Psoas muscle (tissue), 8 donors: ENCODE results near the gene NR2C2AP. TPM values are rescaled to one million over a fixed set of nuclear protein-coding genes. Genes with fewer than 3 reads are reported as not detected.
A peak's percentile ranks its signal among the peaks of the same experiment; 100 is the strongest.
"Not testable (repeated sequence)": the region's sequence is repeated elsewhere in the genome, so short reads cannot be mapped to it uniquely, and the experiment has no call there.

ENCODE experiments used
- ATAC-seq, 4 donors: fragments of 200-7000 bp; cut with Tn5 transposase; one replicate each; pipeline ENCODE4 v1.9.1; 2020; ENCODE audit warnings: moderate library complexity in 3 of 4, mild to moderate bottlenecking in 2 of 4
- DNase-seq, 2 donors: peaks; one replicate each; pipeline ENCODE4 v3.0.0-alpha.2; 2020
- H3K27ac ChIP-seq: fragments of 200-600 bp; one replicate; pipeline ENCODE4 v1.8.0; 2022
- H3K27me3 ChIP-seq, 3 donors: fragments of 200-600 bp in 1 of 3; one replicate each; pipeline versions ENCODE4 v1.6.1 to v1.8.0; 2013 to 2022; ENCODE audit warnings: low read length in 2 of 3, mild to moderate bottlenecking in 2 of 3, moderate library complexity in 1 of 3; ENCODE audit not compliant: insufficient read depth in 3 of 3
- H3K36me3 ChIP-seq, 2 donors: fragments of 200-600 bp in 1 of 2; one replicate each; pipeline versions ENCODE4 v1.6.1 to v1.8.0; 2013 to 2022; ENCODE audit warnings: low read depth in 1 of 2, mild to moderate bottlenecking in 1 of 2, moderate library complexity in 1 of 2; ENCODE audit not compliant: insufficient read depth in 1 of 2
- H3K4me1 ChIP-seq: fragments of 200-600 bp; one replicate; pipeline ENCODE4 v1.8.0; 2022
- H3K4me3 ChIP-seq: fragments of 200-600 bp; one replicate; pipeline ENCODE4 v1.8.0; 2022; ENCODE audit warnings: mild to moderate bottlenecking
- H3K9me3 ChIP-seq: fragments of 200-600 bp; one replicate; pipeline ENCODE4 v1.8.0; 2022
- WGBS, 3 donors: extraction: QIAGEN DNeasy Blood & Tissue Kit; methylation state at CpG; one replicate each; pipeline versions ENCODE4 v1.1.6 to v1.1.7; 2013; 5-methylcytosine and 5-hydroxymethylcytosine counted together
- intact Hi-C, 2 donors: fragments of 100-400 bp; cut with DNase I; formaldehyde crosslinking; loops; one replicate each; pipeline versions ENCODE4 v1.11.0 to v1.14.2; 2022
- polyA plus RNA-seq, 3 donors: library from polyadenylated mRNA; stranded (reverse); fragments of 200-250 nt; gene quantifications; one replicate each; pipeline ENCODE4 v1.2.3, GENCODE V29; 2013
- total RNA-seq, 4 donors: library from RNA; stranded (reverse); fragmentation: NEBNext Ultra II Directional in 2 of 4; extraction: Animal tissue kit (Norgen Biotek cat#: 25700) in 2 of 4; gene quantifications; one replicate each; pipeline versions ENCODE4 v1.2.1 to v1.2.4, GENCODE V29; 2021 to 2023
- TF ChIP-seq, protein P1 (sequence below): fragments of 200-600 bp; IDR thresholded peaks from one replicate; pipeline ENCODE4 v1.8.0; 2022; ENCODE audit warnings: antibody characterized with exemption
- donor health status: healthy with polysubstance abuse.
- donor health status: DM: no; HTN: no; CAD: no; lungs with moderate emphysema.
- donor health status: Bipolar disorder and iron deficiency.
- donor health status: healthy.
- donor health status: DM: yes; HTN: yes; CAD: no.
- donor health status: DM: no; HTN: no; CAD: no.
- donor health status: DM: no; HTN: no; CAD: no.
- donor health status: DM: yes; HTN: yes; CAD: no.

The NR2C2AP gene
- total and polyA plus RNA-seq, 7 donors, result 7.5 to 44.4 (median 15.8) TPM

DNA sequence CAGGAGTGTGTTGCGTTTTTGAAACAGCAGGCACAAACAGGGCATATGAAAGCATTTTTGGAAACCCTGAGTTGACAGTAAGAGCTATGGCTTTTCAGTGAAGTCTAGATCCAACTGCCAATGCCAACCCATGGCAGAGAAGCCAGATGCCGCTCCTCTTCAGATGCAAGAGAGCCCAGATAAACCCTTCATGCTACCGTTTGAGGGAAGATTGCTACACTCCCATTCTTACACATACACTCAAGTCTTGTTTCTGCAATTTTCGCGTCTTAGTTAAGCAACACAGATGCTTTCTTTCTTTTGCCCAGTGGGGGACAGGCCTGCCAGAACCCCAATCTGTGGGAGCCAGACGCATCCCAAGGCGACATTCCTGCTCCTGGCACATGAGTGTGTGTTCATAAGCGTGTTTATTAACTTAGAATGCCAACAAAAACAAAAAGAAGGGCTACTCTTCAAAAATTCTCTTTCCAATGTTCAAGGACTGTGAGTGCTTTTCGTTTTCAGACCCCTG lies 21.7 kb downstream of the NR2C2AP start:
- no peaks in the 10 kb centered on the region for H3K27me3 ChIP-seq
- TF ChIP-seq, protein P1, sequence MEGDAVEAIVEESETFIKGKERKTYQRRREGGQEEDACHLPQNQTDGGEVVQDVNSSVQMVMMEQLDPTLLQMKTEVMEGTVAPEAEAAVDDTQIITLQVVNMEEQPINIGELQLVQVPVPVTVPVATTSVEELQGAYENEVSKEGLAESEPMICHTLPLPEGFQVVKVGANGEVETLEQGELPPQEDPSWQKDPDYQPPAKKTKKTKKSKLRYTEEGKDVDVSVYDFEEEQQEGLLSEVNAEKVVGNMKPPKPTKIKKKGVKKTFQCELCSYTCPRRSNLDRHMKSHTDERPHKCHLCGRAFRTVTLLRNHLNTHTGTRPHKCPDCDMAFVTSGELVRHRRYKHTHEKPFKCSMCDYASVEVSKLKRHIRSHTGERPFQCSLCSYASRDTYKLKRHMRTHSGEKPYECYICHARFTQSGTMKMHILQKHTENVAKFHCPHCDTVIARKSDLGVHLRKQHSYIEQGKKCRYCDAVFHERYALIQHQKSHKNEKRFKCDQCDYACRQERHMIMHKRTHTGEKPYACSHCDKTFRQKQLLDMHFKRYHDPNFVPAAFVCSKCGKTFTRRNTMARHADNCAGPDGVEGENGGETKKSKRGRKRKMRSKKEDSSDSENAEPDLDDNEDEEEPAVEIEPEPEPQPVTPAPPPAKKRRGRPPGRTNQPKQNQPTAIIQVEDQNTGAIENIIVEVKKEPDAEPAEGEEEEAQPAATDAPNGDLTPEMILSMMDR, result no peak
- H3K4me1 ChIP-seq, result no peaks in the 10 kb centered on the region
- no peaks in the 10 kb centered on the region for H3K9me3 ChIP-seq
- no peak for ATAC-seq
- no peak overlapping the region for H3K4me3 ChIP-seq
- intact Hi-C loops, result no loop called here
- no peak overlapping the region for H3K27ac ChIP-seq
- peaks cover 2 to 53% of the 10 kb centered on the region in 2 donors for H3K36me3 ChIP-seq
- DNase-seq, result no peak
- WGBS, 3 donors, result 86 to 93% (median 91%) methylated on average over 9 of the region's 9 CpGs

DNA sequence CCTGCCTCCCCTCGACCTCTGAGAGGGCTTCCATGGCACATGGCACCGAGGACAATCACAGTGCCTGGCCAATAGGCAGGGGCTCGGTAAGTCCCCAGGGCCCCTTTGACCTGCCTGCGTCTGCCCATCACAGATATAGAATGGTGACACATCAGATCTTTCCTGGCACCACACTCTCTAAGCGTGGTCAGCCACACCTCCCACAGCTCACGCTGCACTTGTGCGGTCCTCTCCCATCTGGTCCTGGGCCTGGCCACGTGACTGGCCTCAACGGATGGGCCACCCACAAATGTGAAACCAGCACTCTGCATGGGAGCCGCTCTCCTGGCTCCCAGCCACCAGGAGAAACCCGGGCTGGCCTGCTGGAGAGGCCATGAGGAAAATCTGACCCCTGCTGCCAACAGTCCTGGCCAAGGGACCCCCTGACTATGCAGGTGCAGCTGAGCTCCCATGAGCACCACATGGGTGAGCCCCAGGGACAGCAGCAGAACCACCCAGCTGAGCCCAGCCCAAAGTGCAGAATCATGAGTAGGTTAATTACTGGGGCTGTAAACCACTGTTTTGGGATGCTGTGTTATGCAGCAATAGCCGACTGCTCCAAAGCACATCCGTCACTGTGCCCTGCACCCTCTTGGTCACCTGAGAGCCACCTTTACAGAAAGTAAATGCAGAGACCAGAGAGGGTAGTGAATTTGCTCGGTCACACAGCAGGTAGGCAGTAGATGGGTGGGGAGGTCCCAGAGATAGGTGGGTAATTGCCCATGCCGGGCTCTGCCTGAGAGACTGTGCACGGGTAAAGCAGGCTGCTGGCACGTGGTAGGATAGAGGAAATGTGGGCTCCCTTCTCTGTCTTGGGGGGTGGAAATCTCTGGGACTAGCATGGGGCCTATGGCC lies 23.4 kb downstream of the NR2C2AP start:
- H3K4me1 ChIP-seq, result no peaks in the 10 kb centered on the region
- TF ChIP-seq, protein P1, result no peak
- no peaks in the 10 kb centered on the region for H3K9me3 ChIP-seq
- H3K36me3 ChIP-seq, result peaks cover 2 to 48% of the 10 kb centered on the region in 2 donors
- no peaks in the 10 kb centered on the region for H3K27me3 ChIP-seq
- no peak overlapping the region for H3K4me3 ChIP-seq
- 75 to 77% (median 77%) methylated on average over 17 of the region's 17 CpGs for WGBS, 3 donors
- DNase-seq, result no peak
- intact Hi-C loops, result loop anchor here in 1 of 2 donors (10.0 kb wide), 1 partner anchor 125 kb away; no protein-coding TSS in a partner anchor
- peak; percentile 20 to 81 (median 65) for ATAC-seq
- no peak overlapping the region for H3K27ac ChIP-seq

DNA sequence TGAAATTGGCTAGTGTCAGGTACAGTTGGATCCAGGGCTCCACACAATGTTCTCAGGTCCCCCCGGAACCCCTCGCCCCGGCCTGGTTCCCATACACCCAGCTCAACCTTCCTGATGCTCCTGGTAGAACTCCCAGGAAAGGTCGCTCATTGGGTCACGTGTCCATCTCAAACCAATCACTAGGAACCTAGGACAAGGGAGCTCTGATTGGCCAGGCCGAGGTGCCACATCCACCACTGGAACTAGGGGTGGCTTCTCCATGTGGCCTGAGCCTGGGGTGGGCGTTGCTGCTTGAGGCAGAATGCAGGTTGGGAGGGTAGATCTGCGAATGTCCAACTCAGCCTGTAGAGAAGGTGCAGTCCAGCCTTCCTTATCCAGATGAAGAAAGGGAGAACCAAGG lies 26.3 kb downstream of the NR2C2AP start:
- 83 to 91% (median 90%) methylated on average over 8 of the region's 8 CpGs for WGBS, 3 donors
- TF ChIP-seq, protein P1, result no peak
- DNase-seq (no peak), ATAC-seq (no peak)
- no peak overlapping the region for H3K4me3 ChIP-seq
- no peak overlapping the region for H3K27ac ChIP-seq
- peaks cover 6% of the 10 kb centered on the region for H3K4me1 ChIP-seq
- no peaks in the 10 kb centered on the region for H3K9me3 ChIP-seq
- no peaks in the 10 kb centered on the region for H3K27me3 ChIP-seq
- H3K36me3 ChIP-seq, result peaks cover under 1 to 30% of the 10 kb centered on the region in 2 donors
- intact Hi-C loops, result loop anchor here in 1 of 2 donors (10.0 kb wide), 1 partner anchor 122 kb away; no protein-coding TSS in a partner anchor

DNA sequence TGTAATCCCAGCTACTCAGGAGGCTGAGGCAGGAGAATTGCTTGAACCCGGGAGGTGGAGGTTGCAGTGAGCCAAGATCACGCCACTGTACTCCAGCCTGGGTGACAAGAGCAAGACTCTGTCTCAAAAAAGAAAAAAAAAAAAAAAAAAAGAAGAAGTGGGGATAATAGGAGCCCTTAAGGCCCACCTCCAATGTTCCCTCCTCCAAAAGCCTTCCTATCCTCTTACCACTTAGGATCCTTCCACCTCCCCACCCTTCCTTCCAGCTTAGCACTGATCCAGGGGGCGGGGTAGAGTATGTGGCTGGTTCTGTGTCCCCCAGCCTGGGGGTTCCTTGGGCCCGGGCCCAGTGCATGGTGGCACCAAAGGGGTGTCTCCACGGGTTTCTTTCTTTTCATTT lies 30.0 kb downstream of the NR2C2AP start:
- H3K9me3 ChIP-seq, H3K27ac ChIP-seq, DNase-seq, H3K4me3 ChIP-seq, H3K36me3 ChIP-seq, H3K27me3 ChIP-seq, ATAC-seq: not testable (repeated sequence)
- intact Hi-C loops, result loop anchor here in 1 of 2 donors (10.0 kb wide), 1 partner anchor 118 kb away; no protein-coding TSS in a partner anchor
- peaks cover 19% of the 10 kb centered on the region for H3K4me1 ChIP-seq
- 82 to 91% (median 88%) methylated on average over 5 of the region's 5 CpGs for WGBS, 3 donors
